Activated CD4-positive, CD25-positive, alpha-beta regulatory T cell treated with anti-CD3 and anti-CD28 coated beads, Interleukin-2, amount 50 U/mL, for 24 hours (primary cell): Measurements from ENCODE around the gene GAL3ST3.
"Not testable (repeated sequence)": the region's sequence is repeated elsewhere in the genome, so short reads cannot be mapped to it uniquely, and the experiment has no call there.

ENCODE experiments used
- ATAC-seq, 2 donors: fragments of 150-1000 bp; cut with Tn5 transposase; one replicate each; pipeline ENCODE4 v1.10.0; 2021; ENCODE audit warnings: mild to moderate bottlenecking in 1 of 2, moderate library complexity in 1 of 2

GAL3ST3 gene, protein sequence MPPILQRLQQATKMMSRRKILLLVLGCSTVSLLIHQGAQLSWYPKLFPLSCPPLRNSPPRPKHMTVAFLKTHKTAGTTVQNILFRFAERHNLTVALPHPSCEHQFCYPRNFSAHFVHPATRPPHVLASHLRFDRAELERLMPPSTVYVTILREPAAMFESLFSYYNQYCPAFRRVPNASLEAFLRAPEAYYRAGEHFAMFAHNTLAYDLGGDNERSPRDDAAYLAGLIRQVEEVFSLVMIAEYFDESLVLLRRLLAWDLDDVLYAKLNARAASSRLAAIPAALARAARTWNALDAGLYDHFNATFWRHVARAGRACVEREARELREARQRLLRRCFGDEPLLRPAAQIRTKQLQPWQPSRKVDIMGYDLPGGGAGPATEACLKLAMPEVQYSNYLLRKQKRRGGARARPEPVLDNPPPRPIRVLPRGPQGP

DNA sequence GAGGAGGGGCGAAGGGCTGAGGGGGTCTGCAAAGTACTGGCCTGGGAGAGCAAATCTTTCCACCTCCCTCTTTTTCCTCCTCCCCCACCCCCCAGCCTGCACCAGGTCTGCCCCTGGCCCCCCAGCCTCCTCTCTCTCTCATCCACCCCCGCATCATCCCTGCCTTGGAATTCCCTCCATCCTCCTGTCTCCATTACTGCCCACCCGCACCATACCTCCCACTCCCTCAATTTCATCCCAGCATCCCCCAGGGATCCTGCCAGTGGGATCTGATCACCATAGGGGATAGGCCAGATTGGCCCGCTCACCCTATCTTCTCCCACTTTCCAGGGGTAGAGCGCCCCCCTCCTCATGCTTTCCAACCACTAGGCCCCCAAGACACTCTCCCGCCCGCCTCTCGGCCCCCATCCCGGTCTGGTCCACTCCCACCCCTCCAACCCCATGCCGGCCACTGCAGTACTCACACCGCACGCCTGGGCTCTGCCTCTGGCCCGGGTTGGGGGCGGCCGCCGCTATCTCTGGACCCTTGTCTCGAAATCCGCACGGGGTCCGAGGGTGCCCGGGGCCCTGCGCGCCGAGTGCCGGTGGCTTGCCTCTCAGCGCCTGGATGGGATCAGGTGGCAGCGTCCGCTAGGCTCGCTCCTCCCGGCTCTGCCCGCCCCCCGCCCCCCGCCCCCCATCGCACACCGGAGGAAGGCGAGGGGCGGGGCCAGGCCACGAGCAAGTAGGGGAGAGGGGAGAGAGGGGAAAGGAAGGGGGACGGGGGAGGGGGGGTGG, at the start of gene GAL3ST3:
GAL3ST3 (minus strand) TSS at position 615 of the 777 bp plus-strand sequence. CDS start 3,746 bp downstream, outside the sequence.
- no peak for ATAC-seq

DNA sequence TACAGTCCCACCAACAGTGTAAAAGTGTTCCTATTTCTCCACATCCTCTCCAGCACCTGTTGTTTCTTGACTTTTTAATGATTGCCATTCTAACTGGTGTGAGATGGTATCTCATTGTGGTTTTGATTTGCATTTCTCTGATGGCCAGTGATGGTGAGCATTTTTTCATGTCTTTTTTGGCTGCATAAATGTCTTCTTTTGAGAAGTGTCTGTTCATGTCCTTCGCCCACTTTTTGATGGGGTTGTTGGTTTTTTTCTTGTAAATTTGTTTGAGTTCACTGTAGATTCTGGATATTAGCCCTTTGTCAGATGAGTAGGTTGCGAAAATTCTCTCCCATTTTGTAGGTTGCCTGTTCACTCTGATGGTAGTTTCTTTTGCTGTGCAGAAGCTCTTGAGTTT, 43.2 kb upstream of the GAL3ST3 start:
- not testable (repeated sequence) for ATAC-seq

DNA sequence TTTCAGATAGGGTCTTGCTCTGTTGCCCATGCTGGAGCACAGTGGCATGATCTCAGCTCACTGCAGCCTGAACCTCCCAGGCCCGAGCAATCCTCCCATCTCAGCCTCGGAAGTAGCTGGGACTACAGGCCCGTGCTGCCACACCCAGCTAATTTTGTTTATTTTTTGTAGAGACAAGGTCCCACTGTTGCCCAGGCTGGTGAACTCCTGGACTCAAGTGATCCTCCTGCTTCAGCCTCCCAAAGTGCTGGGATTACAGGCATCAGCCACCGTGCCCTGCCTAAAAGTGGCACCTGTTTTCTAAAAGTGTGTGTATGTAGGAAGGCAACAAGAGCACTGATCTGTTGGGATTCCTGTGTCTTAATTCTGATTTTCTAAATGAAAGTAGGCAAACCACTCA, 41.3 kb upstream of the GAL3ST3 start:
- ATAC-seq, result no peak

DNA sequence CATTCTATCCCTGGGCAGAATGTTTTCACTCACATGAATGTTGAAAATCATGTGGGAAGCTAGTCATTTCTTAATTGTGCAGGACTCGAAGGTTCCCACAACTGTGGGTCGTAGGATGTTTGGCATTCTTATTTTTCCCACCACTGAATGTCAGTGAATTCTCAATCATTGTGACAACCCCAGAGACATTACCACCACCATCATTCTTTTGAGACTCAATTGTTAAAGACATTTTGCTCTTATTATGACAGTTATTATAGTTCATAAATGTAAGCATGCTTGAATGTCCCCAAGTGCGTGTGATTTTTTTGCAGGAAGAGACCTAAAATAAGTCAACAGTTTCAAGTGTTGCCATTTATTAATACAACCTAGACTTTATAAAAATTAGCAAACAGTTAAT, 40.1 kb upstream of the GAL3ST3 start:
- ATAC-seq, result no peak

DNA sequence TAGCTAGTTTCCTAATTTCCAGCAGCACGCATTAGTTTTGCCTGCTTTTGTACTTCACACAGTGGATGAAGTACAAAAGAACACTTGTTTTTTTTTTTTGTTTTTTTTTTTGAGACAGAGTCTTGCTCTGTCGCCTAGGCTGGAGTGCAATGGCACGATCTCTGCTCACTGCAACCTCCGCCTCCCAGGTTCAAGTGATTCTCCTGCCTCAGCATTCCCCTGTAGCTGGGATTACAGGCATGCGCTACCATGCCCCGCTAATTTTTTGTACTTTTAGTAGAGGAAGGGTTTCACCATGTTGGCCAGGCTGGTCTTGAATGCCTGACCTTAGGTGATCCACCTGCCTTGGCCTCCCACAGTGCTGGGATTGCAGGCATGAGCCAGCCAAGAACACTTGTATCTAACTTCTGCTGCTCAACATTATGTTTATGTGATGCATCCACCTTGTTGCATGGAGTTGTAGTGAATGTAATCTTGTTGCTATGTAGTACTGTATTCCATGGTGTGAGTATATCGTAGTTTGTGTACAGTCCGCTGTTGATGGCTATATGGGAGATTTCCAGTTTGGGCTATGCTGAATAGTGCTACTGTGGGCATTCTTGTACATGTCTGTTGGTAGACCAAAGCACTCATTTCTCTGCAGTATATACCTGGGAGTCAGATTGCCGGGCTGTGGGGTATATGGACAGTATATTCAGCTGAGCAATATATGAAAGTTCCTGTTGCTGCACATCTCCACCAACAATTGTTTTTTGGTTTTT, 38.4 kb upstream of the GAL3ST3 start:
- no peak for ATAC-seq

DNA sequence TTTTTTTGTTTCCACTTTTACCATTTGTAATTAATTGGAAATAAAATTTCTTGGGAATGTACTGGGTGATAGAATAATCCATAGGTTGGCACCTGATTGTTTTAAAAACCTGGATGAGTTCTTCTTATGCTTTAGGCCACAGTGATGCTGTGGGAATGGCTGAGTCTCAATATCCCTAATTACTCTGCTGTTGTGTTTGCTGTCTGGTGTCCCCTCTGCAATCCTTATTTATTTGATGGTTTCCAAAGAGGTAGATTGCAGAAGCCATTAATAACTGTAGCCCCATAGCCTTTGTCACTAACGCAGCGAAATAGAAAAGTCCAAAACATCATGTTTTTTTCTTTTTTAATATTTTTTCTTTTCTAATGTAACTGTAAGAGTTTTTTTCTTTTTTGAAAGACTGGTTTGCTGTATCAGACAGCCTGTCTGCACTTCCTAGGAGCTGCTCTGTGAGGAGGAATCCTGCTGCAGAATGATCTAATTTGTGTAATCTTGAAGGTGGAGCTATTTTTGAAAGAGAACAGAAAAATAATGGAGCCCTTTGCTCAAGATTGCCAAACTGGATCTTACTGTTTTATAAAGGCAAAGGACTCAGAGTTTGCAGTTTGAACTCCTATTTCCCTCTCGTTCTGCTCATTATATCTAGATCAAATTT, 36.0 kb upstream of the GAL3ST3 start:
- no peak for ATAC-seq

DNA sequence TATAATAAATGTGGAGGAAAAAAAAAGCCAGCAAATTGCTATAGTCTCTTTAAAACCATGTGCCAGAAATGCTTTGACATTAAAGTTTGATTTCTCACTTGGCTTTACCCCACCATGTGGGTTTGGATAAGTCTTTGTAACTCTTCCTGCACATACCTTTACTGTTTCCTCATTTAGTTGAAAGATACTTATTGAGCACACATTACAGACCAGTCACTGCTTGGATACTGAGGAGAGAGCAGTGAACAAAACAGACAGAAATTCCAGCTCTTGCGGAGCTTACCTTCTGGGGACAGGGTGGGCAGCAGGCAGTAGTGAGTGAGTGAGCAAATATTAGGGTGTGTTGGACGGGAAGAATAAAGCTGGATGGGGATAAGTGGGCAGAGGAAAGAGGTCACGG, 34.8 kb upstream of the GAL3ST3 start:
- no peak for ATAC-seq

DNA sequence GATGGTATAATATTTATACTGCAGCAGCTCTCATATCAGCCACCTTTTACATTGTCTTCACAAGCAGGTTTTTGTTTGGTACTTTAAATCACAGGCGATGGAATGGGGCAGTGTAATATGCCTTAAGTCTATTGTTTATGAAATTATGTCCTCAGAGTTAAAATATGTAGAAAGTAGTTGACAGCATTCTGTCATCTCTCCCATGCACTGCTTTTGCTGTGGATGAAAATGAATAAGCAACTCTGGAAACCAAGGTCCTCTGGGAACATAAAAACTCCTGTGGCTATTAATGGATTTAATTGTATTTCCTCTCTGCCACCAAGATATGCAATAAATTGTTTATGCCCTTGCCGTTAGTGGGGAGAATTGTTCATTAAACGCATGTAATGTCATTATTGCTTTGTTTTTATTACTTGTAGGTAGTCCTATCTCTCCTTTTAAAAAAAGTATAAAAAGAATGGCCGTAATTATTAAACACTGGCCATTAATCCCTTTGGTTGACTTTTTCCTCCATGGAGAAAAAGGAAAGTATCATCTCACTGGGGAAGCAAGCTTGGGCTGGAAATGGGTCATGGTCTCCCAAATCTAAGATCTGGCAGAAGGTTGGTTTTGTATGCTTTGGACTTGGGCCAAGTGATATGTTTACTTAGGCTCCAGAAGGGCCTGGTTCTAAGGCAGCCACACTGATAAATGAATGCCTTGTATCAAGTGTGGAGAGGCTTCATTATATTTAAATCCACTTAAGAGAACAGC, 34.2 kb upstream of the GAL3ST3 start:
- ATAC-seq, result no peak

DNA sequence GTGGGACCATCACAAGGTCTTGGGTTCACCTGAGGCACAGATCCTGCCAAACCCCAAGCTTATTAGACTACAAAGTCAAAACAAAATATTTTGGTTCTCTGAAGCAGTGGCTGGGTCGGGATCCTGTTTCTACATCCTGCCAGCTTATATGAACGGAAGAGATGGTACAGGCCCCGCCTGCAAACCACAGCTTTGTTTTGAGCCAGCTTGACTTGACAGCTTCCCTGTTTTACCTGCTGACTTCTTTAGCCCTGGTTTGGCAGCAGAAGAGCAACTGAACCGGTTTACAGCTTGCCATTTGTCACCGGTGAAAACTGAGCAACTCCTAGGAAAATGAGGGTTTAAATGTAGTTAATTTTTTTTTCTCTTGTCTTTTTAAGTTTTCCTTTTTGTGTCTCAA, 32.5 kb upstream of the GAL3ST3 start:
- ATAC-seq, result peak; percentile 77 to 79

DNA sequence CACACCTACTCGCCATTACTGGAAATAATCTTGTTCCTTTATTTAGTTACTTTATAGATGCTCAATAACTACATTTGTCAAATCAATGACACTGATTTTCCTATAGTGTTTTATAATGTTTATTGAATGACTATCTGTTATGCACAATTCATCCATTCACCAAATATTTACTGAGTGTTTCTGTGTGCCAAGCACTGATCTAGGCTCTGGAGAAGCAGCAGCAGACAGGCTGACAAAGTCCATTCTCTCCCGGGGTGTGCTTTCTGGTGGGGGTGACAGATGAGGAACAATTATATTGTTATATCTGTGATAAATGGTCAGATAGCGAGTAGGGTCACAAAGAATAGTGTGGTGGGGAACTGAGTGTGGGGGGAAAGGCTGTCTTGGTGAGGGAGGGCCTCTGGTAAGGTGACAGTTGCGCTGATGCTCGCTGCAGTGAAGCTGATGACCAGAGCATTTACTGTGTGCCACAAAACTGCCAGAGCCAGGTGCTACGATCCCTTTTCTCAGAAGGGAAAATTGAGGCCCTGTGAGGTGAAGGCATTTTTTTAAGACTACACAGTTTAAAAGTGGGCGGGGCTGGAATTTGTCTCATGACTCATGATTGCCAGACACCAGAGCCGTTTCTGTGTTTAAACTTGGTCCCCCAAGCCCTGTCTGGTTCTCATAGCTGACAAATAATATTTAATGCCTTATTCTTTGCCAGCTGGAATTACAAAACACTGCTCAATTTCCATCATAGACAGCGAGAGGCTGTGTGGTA, 31.3 kb upstream of the GAL3ST3 start:
- ATAC-seq, result peak; percentile 65 to 66

DNA sequence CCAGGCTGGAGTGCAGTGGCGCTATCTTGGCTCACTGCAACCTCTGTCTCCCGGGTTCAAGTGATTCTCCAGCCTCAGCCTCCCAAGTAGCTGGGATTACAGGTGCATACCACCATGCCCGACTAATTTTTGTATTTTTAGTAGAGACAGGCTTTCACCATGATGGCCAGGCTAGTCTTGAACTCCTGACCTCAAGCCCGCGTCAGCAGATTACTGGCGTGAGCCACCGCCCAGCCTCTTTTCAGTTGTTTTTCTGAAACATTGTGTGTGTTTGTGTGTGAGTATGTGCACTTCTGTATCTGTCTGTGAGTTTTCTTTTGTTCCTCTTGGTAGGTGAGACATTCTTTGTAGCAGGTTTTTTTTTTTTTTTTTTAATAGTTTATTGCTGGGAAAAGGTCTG, 30.0 kb upstream of the GAL3ST3 start:
- not testable (repeated sequence) for ATAC-seq

DNA sequence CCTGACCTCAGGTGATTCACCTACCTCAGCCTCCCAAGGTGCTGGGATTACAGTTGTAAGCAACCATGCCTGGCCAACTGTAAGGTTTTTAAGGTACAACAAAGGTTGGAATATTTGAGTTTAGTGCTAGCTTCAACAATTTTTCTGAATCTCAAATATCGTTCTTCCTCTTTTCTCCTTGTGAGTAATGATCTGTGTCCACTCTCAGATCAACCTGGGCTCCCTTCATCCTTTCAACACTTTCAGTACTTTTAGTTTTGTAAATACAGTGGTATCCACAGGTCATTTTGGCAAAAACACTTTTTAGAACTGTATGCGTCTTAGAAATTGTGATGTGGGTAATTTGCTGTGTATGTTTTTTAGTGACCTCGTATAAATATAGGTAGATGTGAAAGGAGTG, 29.0 kb upstream of the GAL3ST3 start:
- ATAC-seq, result no peak

DNA sequence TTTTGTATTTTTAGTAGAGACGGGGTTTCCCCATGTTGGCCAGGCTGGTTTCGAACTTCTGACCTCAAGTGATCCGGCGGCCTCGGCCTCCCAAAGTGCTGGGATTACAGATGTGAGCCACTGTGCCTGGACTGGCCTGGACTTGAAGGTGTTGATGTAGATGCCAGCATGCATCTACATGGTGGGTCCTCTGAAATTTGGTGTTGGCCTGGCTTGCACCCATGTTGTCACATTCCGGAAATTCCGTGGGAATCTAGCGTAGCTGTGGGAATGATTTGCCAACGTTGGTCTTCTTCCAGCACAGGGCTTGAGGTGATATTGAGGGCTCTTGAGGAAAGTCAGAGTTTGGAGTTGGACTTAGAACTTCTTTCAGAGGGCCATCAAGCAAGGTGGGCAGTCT, 27.6 kb upstream of the GAL3ST3 start:
- ATAC-seq, result no peak

DNA sequence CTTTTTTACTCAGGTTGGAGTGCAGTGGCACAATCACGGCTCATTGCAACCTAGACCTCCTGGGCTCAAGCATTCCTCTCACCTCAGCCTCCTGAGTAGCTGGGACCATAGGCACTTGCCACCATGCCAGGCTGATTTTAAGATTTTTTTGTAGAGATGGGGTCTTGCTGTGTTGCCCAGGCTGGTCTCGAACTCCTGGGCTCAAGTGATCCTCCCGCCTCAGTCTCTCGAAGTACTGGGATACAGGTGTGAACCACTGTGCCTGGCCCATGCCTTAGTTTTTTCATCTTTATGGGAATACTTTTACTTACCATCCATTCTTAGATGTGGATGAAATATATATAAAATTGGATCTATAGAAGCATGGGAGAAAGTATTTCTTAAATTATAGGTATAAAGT, 26.3 kb upstream of the GAL3ST3 start:
- no peak for ATAC-seq

DNA sequence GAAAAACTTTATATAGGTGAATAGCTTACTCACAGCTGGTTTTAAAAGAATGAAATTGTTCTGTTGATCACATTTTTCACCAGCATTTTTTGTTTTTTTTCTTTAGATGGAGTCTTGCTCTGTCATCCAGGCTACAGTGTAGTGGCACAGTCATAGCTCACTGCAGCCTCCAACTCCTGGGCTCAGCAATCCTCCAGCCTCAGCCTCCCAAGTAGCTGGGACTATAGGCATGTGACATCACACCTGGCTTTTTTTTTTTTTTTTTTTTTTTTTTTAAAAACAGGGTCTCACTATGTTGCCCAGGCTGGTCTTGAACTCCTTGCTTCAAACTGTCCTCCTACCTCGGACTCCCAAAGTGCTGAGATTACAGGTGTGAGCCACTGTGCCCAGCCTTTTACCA, 24.7 kb upstream of the GAL3ST3 start:
- ATAC-seq, result no peak

DNA sequence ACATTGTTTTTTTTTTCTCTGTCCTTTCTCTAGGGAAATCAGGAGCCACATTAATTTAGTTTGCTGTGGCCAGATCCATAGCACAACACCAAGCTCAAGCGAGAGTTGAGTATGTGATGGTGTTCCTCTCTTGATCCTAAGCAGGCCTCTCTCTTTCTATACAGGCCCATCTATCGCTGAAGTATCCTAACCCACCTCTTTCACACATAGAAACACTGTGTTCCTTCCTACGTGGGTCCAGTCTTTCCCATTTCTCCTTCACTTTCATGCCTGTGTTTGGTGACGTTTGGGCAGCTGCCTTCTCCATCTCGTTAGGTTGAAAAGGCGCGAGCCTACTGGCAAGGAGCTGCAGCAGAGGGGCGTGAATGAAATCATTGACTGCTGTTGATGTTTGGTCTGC, 23.6 kb upstream of the GAL3ST3 start:
- ATAC-seq, result no peak

DNA sequence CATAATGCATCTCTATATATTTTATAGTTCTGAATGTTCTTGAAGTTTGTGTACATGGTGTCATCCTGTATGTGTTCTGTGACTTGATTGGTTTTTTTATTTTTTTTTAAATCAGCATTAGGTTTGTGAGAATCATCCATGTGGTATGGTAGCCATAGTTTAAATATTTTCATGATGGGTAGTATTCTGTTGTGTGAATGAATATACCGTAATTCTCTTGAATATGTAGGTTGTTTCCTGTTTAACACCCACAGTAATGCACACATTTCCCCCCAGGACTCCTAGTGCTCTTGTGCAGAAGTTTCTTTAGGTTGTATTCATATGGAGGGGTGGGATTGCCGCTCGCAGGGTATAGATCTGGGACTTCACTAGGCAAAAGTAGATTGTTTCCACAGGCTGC, 23.1 kb upstream of the GAL3ST3 start:
- ATAC-seq, result no peak

DNA sequence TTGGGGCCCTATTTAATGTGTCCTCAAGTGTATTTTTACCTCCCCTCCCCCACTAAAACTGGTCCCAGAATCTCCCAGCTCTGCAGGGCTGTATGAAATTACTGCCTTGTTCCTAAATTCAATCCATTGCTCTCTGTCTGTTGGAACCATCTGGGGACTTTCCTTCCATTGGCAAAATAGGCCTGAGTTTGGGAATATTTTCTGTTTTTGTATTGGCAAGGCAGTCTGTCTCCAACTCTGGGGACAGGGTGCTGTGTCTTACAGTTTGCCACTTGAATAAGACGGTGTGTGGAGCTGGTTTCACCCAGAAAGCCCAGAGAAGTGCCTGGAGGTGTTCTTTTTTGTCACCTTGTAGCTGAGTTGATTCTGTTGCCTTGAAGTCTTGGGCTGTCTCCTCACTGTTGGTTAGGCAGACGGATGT, 22.4 kb upstream of the GAL3ST3 start:
- no peak for ATAC-seq

DNA sequence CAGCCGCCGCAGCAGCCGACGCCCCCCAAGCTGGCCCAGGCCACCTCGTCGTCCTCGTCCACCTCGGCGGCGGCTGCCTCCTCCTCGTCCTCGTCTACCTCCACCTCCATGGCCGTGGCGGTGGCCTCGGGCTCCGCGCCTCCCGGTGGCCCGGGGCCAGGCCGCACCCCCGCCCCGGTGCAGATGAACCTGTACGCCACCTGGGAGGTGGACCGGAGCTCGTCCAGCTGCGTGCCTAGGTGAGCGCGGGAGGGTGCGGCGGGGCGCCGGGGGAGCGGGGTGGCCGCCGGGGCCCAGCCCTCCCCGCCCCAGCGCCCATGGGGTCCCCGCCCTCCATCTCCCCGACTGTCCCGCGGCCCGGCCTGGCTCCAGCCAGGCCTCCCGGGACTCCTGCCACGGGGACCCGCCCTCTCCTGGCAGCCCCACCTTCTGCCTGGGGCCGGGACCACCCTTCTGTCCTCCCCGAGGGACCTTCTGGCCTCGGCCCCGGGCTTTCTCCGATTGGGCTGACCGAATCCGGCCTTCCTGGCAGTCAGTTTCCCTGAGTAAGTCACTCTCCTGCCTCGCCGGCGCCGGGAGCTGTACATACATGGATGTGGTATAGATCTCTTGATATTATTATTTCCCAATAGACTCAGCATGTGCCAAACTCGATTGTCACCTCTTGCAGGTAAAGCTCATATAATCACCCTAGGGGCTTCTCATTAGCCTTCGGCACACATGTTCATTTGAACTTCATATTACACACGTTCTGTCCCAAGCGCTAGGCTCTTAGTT, 21.8 kb upstream of the GAL3ST3 start:
- peak; percentile 8 to 10 for ATAC-seq
